GM12878 (cell line): Measurements from ENCODE around the gene SNAP47.

Experiments
- POLR2A ChIP-seq: IDR thresholded peaks from 2 replicates; pipeline ENCODE4 v1.6.1; 2011; ENCODE audit warnings: low read depth, mild to moderate bottlenecking, low read length
- SP1 ChIP-seq: IDR thresholded peaks from one replicate; pipeline ENCODE4 v1.6.1; 2011; ENCODE audit warnings: low read depth, low read length
- TF ChIP-seq, protein P1 (sequence below), 3 experiments: IDR thresholded peaks in 2 of 3; conservative IDR thresholded peaks in 1 of 3; 2 replicates each; pipeline ENCODE4 v1.5.1; 2011; ENCODE audit warnings: low read depth in 3 of 3, low read length in 3 of 3, mild to moderate bottlenecking in 3 of 3, control low read depth in 2 of 3, moderate library complexity in 2 of 3, inconsistent platforms in 1 of 3, mixed read lengths in 1 of 3; ENCODE audit not compliant: control insufficient read depth in 2 of 3, insufficient read depth in 1 of 3; ENCODE audit errors: extremely low read depth in 1 of 3

DNA sequence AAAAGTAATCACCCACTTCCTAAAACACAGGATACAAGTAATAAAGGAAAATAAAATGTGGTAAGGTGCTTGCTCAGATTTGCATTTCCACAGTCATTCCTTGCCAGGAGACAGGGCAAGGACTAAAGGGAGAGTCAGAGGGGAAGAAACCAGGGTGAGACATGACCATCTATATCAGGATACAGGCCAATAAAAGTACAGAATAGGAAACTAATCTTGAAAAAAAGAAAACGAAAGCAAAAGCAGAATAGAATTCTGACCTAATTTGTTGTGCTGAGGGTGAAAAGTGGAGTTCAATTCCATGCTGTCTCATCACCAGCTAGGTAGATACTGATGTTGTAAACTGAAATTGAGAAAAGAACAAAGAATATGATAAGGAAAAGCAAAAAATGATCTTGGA is 27.4 kb upstream of the SNAP47 start:
- TF ChIP-seq POLR2A: no peak
- no peak for TF ChIP-seq SP1
- TF ChIP-seq, protein P1, sequence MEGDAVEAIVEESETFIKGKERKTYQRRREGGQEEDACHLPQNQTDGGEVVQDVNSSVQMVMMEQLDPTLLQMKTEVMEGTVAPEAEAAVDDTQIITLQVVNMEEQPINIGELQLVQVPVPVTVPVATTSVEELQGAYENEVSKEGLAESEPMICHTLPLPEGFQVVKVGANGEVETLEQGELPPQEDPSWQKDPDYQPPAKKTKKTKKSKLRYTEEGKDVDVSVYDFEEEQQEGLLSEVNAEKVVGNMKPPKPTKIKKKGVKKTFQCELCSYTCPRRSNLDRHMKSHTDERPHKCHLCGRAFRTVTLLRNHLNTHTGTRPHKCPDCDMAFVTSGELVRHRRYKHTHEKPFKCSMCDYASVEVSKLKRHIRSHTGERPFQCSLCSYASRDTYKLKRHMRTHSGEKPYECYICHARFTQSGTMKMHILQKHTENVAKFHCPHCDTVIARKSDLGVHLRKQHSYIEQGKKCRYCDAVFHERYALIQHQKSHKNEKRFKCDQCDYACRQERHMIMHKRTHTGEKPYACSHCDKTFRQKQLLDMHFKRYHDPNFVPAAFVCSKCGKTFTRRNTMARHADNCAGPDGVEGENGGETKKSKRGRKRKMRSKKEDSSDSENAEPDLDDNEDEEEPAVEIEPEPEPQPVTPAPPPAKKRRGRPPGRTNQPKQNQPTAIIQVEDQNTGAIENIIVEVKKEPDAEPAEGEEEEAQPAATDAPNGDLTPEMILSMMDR (IDR thresholded peaks at IDR 0.05 in 2 of 3, conservative IDR thresholded peaks at IDR 0.05 in 1 of 3; ENCODE audit: control insufficient read depth in 2 of 3, extremely low read depth in 1 of 3, insufficient read depth in 1 of 3, low read depth in 3 of 3, low read length in 3 of 3): no peak
